H1 (cell line): Measurements from ENCODE around the gene RGS21.

Experiments used
- BRCA1 ChIP-seq: IDR thresholded peaks from 2 replicates; pipeline ENCODE4 v1.6.1; 2012; ENCODE audit warnings: low read depth, low read length, improper control_type of control experiment
- CEBPB ChIP-seq: IDR thresholded peaks from 2 replicates; pipeline ENCODE4 v1.6.1; 2012; ENCODE audit warnings: low read depth, low read length
- EP300 ChIP-seq, 2 experiments: IDR thresholded peaks; 1 replicate in 1 of 2; 2 replicates in 1 of 2; pipeline ENCODE4 v1.6.1; 2011 to 2012; ENCODE audit warnings: low read depth in 2 of 2, low read length in 2 of 2, mild to moderate bottlenecking in 2 of 2, borderline replicate concordance in 1 of 2, inconsistent platforms in 1 of 2, moderate library complexity in 1 of 2
- EZH2 ChIP-seq: fragments of 200-600 bp; sonication (generic); IDR thresholded peaks from 2 replicates; pipeline ENCODE4 v1.7.1; 2012; ENCODE audit warnings: low read depth, mild to moderate bottlenecking, moderate library complexity, low read length, inconsistent platforms; ENCODE audit not compliant: severe bottlenecking
- POLR2A ChIP-seq, 2 experiments: IDR thresholded peaks; 1 replicate in 1 of 2; 2 replicates in 1 of 2; pipeline ENCODE4 v1.6.1; 2011; ENCODE audit warnings: low read depth in 2 of 2, low read length in 2 of 2, mild to moderate bottlenecking in 2 of 2; ENCODE audit errors: control extremely low read depth in 1 of 2
- POLR2AphosphoS5 ChIP-seq: IDR thresholded peaks from 2 replicates; pipeline ENCODE4 v1.6.1; 2011; ENCODE audit warnings: low read depth, low read length
- RBBP5 ChIP-seq: IDR thresholded peaks from 2 replicates; pipeline ENCODE4 v1.7.1; 2012; ENCODE audit warnings: low read depth, mild to moderate bottlenecking, inconsistent platforms, low read length, moderate library complexity, borderline replicate concordance
- SIN3A ChIP-seq, 2 experiments: IDR thresholded peaks in 1 of 2; conservative IDR thresholded peaks in 1 of 2; 2 replicates each; pipeline ENCODE4 v1.6.1; 2011 to 2012; ENCODE audit warnings: low read length in 2 of 2, improper control_type of control experiment in 1 of 2, low read depth in 1 of 2, mild to moderate bottlenecking in 1 of 2
- TCF12 ChIP-seq: IDR thresholded peaks from 2 replicates; pipeline ENCODE4 v1.6.1; 2011; ENCODE audit warnings: low read depth, mild to moderate bottlenecking, low read length
- TF ChIP-seq, protein P1 (sequence below): IDR thresholded peaks from 2 replicates; pipeline ENCODE4 v1.6.1; 2012; ENCODE audit warnings: low read length, inconsistent platforms
- TF ChIP-seq, protein P2 (sequence below), 3 experiments: IDR thresholded peaks; 1 replicate in 2 of 3; 2 replicates in 1 of 3; pipeline versions ENCODE4 v1.5.1 to v1.6.1; 2011; ENCODE audit warnings: low read length in 3 of 3, mild to moderate bottlenecking in 3 of 3, inconsistent platforms in 2 of 3, low read depth in 1 of 3, moderate library complexity in 1 of 3; ENCODE audit not compliant: insufficient read depth in 1 of 3; ENCODE audit errors: control extremely low read depth in 1 of 3

DNA sequence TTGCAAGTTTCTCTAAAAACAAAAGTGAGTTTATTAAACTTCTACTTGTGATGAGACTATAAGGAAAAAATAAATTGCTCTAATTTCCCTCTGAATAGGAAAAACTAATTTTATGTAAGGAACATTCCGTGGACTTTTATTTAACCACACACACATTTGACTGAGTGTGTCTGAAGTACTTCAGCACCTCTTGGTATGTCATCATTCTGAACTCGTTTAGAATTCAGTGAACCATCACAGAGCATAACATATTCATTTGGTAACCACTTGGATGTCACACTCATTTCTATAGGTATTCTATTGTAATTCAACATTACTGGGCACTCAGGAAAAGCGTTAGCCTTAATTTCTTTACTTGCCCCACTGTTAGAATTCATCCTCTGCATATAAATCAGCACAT, 79.1 kb downstream of the RGS21 start:
- TF ChIP-seq EZH2 (no peak), POLR2A (IDR thresholded peaks at IDR 0.05; ENCODE audit: control extremely low read depth in 1 of 2, low read depth in 2 of 2, low read length in 2 of 2) (no peak), CEBPB (no peak), BRCA1 (no peak), POLR2AphosphoS5 (no peak), TCF12 (no peak), EP300 (IDR thresholded peaks at IDR 0.05; ENCODE audit: borderline replicate concordance in 1 of 2, low read depth in 2 of 2, low read length in 2 of 2) (no peak), SIN3A (conservative IDR thresholded peaks at IDR 0.05 in 1 of 2, IDR thresholded peaks at IDR 0.05 in 1 of 2; ENCODE audit: low read depth in 1 of 2, low read length in 2 of 2) (no peak), RBBP5 (no peak)
- TF ChIP-seq, protein P1, sequence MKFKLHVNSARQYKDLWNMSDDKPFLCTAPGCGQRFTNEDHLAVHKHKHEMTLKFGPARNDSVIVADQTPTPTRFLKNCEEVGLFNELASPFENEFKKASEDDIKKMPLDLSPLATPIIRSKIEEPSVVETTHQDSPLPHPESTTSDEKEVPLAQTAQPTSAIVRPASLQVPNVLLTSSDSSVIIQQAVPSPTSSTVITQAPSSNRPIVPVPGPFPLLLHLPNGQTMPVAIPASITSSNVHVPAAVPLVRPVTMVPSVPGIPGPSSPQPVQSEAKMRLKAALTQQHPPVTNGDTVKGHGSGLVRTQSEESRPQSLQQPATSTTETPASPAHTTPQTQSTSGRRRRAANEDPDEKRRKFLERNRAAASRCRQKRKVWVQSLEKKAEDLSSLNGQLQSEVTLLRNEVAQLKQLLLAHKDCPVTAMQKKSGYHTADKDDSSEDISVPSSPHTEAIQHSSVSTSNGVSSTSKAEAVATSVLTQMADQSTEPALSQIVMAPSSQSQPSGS, result no peak
- TF ChIP-seq, protein P2, sequence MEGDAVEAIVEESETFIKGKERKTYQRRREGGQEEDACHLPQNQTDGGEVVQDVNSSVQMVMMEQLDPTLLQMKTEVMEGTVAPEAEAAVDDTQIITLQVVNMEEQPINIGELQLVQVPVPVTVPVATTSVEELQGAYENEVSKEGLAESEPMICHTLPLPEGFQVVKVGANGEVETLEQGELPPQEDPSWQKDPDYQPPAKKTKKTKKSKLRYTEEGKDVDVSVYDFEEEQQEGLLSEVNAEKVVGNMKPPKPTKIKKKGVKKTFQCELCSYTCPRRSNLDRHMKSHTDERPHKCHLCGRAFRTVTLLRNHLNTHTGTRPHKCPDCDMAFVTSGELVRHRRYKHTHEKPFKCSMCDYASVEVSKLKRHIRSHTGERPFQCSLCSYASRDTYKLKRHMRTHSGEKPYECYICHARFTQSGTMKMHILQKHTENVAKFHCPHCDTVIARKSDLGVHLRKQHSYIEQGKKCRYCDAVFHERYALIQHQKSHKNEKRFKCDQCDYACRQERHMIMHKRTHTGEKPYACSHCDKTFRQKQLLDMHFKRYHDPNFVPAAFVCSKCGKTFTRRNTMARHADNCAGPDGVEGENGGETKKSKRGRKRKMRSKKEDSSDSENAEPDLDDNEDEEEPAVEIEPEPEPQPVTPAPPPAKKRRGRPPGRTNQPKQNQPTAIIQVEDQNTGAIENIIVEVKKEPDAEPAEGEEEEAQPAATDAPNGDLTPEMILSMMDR (IDR thresholded peaks at IDR 0.05; ENCODE audit: control extremely low read depth in 1 of 3, insufficient read depth in 1 of 3, low read depth in 1 of 3, low read length in 3 of 3), result no peak
